ENCODE data around the gene TRMT112. TPM values are rescaled to one million over a fixed set of nuclear protein-coding genes. Genes with fewer than 3 reads are reported as not detected.

The TRMT112 gene
- total and polyA plus RNA-seq, 2 of the 4 experiments (the other 2 are of a cell fraction): 173 to 202 TPM

GRCh38 chr11:64349404-64349803 is 32.0 kb upstream of the TRMT112 start:
- BruUV-seq (replicated peaks): no TSS peak
- no peak overlapping the region for H2BK120ac ChIP-seq (ENCODE audit: low read depth, low read length)

More at GRCh38 chr11:64349404-64349803, 32.0 kb upstream of the TRMT112 start:
- TF ChIP-seq POLR2A (IDR thresholded peaks at IDR 0.05; ENCODE audit: low read depth, low read length): no peak
- TF ChIP-seq NFE2L2 (IDR thresholded peaks at IDR 0.05; ENCODE audit: low read depth, low read length): no peak
- TF ChIP-seq MAZ (IDR thresholded peaks at IDR 0.05; ENCODE audit: borderline replicate concordance, low read depth, low read length): no peak
- TF ChIP-seq MXI1 (IDR thresholded peaks at IDR 0.05; ENCODE audit: borderline replicate concordance, low read depth, low read length): no peak
- no peak for TF ChIP-seq RAD21 (IDR thresholded peaks at IDR 0.05; ENCODE audit: low read length)
- no peak for TF ChIP-seq ELK1 (IDR thresholded peaks at IDR 0.05; ENCODE audit: borderline replicate concordance, low read depth, low read length)
- no peak for TF ChIP-seq FOS (IDR thresholded peaks at IDR 0.05; ENCODE audit: low read depth, low read length)
- no peak for TF ChIP-seq CEBPB (IDR thresholded peaks at IDR 0.05; ENCODE audit: low read depth, low read length)
- TF ChIP-seq MAFK (IDR thresholded peaks at IDR 0.05; ENCODE audit: low read depth, low read length): no peak
- no peak for TF ChIP-seq USF2 (IDR thresholded peaks at IDR 0.05; ENCODE audit: low read depth, low read length)
- TF ChIP-seq RFX5 (IDR thresholded peaks at IDR 0.05; ENCODE audit: low read depth, low read length): no peak
- TF ChIP-seq BHLHE40 (IDR thresholded peaks at IDR 0.05; ENCODE audit: low read depth, low read length): no peak
- no peak for TF ChIP-seq CHD1 (IDR thresholded peaks at IDR 0.05; ENCODE audit: low read depth, low read length)
- TF ChIP-seq RCOR1 (IDR thresholded peaks at IDR 0.05; ENCODE audit: insufficient replicate concordance, low read length): no peak
- Histone ChIP-seq H3K9me1 (ENCODE audit: insufficient read depth, low read length) (no peaks in the 10 kb centered on the region), H3K4me1 (ENCODE audit: control insufficient read depth, insufficient read depth, low read length) (no peaks in the 10 kb centered on the region), H4K91ac (ENCODE audit: insufficient read depth, low read depth, low read length) (no peak overlapping the region), H2BK20ac (ENCODE audit: low read depth, low read length) (no peak overlapping the region), H3K79me1 (ENCODE audit: low read depth in 1 of 2, low read length in 2 of 2) (no peaks in the 10 kb centered on the region), H3K14ac (replicated peaks; ENCODE audit: low read depth, low read length) (no peak overlapping the region), H3K4me2 (ENCODE audit: low read depth, low read length) (no peak overlapping the region), H4K5ac (ENCODE audit: low read depth, low read length) (no peak overlapping the region), H4K8ac (ENCODE audit: low read depth in 2 of 2, low read length in 2 of 2) (no peak overlapping the region), H3K23ac (ENCODE audit: low read depth, low read length) (no peak overlapping the region), H3K9me3 (ENCODE audit: control insufficient read depth, insufficient read depth, low read length) (no peaks in the 10 kb centered on the region), H2AFZ (replicated peaks; ENCODE audit: low read length, poor library complexity) (no peak overlapping the region), H3K9ac (ENCODE audit: low read depth, low read length) (no peak overlapping the region), H4K20me1 (ENCODE audit: insufficient read depth, low read length) (no peaks in the 10 kb centered on the region), H3K36me3 (ENCODE audit: control insufficient read depth, insufficient read depth, low read length) (no peaks in the 10 kb centered on the region), H2AK5ac (ENCODE audit: low read depth, low read length) (no peak overlapping the region), H2BK5ac (ENCODE audit: low read depth, low read length, poor library complexity, severe bottlenecking) (no peak overlapping the region), H3K56ac (ENCODE audit: extremely low read depth, insufficient read depth, low read length) (no peak overlapping the region), H2BK15ac (ENCODE audit: low read depth, low read length) (no peak overlapping the region), H2AK9ac (replicated peaks; ENCODE audit: low read depth, low read length, poor library complexity) (no peak overlapping the region), H3K27ac (ENCODE audit: insufficient read depth, low read length) (no peak overlapping the region), H3K4ac (ENCODE audit: low read depth, low read length) (no peak overlapping the region), H3K4me3 (ENCODE audit: insufficient read depth, low read depth, low read length) (no peak overlapping the region), H3K18ac (ENCODE audit: low read depth, low read length) (no peak overlapping the region), H3K27me3 (ENCODE audit: control insufficient read depth, insufficient read depth, low read length) (peaks cover 2% of the 10 kb centered on the region; the same call in 1 of the 2 replicates)
- ATAC-seq (ENCODE audit: low read depth) (no peak), DNase-seq (no peak)
- CTCF ChIA-PET: no interaction called here
- intact Hi-C loops (cut with micrococcal nuclease) (no loop called here), in situ Hi-C loops (cut with MboI; ENCODE audit: low sequenced_read_pairs) (no loop called here), dilution Hi-C loops (cut with HindIII; ENCODE audit: low sequenced_read_pairs, unreplicated experiment) (no loop called here)
- POLR2A ChIA-PET (ENCODE audit: unreplicated experiment): no interaction called here
- WGBS, 2 experiments (ENCODE audit: extremely low coverage in 2 of 2, insufficient read length in 1 of 2): no CpG with 5 or more reads among the region's 11 CpGs

Data from IMR-90 (cell line).